GM12801 (cell line): ENCODE results near the gene PCDHGA11.
"Not testable (repeated sequence)": the region's sequence is repeated elsewhere in the genome, so short reads cannot be mapped to it uniquely, and the experiment has no call there.

Experiments used
- CTCF ChIP-seq: IDR thresholded peaks from one replicate; pipeline ENCODE4 v1.5.1; 2011; ENCODE audit warnings: control low read depth; ENCODE audit not compliant: insufficient read length; ENCODE audit errors: extremely low read depth

PCDHGA11 gene

GRCh38 chr5:141409598-141410306, 11.1 kb upstream of the PCDHGA11 start:
- TF ChIP-seq CTCF, result no peak

GRCh38 chr5:141411575-141411974, 9.3 kb upstream of the PCDHGA11 start:
- TF ChIP-seq CTCF, result no peak

GRCh38 chr5:141412854-141413539, 7.9 kb upstream of the PCDHGA11 start, which contains the start of gene PCDHGA10:
Gene PCDHGA10, plus strand, starts transcription at chr5:141412987. Its CDS starts 189 bp downstream, at chr5:141413176.
- TF ChIP-seq CTCF, result no peak

GRCh38 chr5:141413540-141414069, 7.2 kb upstream of the PCDHGA11 start:
- TF ChIP-seq CTCF, result no peak

- not testable (repeated sequence) for TF ChIP-seq CTCF
Observed at GRCh38 chr5:141417494-141418172, 3.2 kb upstream of the PCDHGA11 start, which contains the start of gene PCDHGB7. Gene PCDHGB7, plus strand, starts transcription at chr5:141417677. Its CDS starts 183 bp downstream, at chr5:141417860.

GRCh38 chr5:141419074-141419880, 1.6 kb upstream of the PCDHGA11 start:
- TF ChIP-seq CTCF, result no peak
